AG04449 (cell line): Measurements from ENCODE around the gene CDC5L.

Source experiments
- CTCF ChIA-PET: fragments of 350-600 bp; formaldehyde crosslinking; extraction: SDS; loops from one replicate; lab custom pipeline; 2021; ENCODE audit warnings: antibody characterized with exemption; lab: Yijun Ruan, JAX
- POLR2A ChIA-PET: fragments of 400-600, 350-600 bp; formaldehyde crosslinking; extraction: SDS; loops from one replicate; lab custom pipeline; 2020; ENCODE audit warnings: antibody characterized with exemption, inconsistent platforms; lab: Yijun Ruan, JAX
- DNase-seq: peaks from one replicate; pipeline ENCODE4 v3.0.0-alpha.2; 2010; ENCODE audit warnings: low read depth, low spot score
- H3K4me3 ChIP-seq: 2 replicates; pipeline ENCODE4 v1.5.1; 2011; ENCODE audit warnings: low read depth, mild to moderate bottlenecking, control low read depth, low read length
- TF ChIP-seq, protein P1 (sequence below): IDR thresholded peaks from one replicate; pipeline ENCODE4 v1.5.1; 2011; ENCODE audit warnings: mild to moderate bottlenecking, moderate library complexity, low read length, control low read depth, inconsistent platforms; ENCODE audit not compliant: insufficient read depth; ENCODE audit errors: missing control alignments

Gene CDC5L

DNA sequence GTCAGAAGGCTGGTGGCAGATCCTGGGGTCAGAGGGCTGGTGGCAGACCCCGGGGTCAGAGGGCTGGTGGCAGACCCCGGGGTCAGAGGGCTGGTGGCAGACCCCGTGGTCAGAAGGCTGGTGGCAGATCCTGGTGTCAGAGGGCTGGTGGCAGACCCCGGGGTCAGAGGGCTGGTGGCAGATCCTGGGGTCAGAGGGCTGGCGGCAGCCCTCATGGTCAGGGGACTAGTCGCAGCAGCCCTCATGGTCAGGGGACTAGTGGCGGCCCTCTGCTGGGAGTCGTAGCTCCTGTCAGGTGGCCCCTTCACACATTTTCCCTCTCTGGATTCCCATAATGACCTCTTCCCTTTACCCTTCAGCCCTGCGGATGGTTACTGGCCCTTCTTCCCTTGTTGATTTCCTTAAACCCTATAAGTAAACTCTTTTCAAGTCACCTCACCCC, 86.7 kb downstream of the CDC5L start:
- ChIA-PET POLR2A (no interaction called here), CTCF (interaction anchor here (1.8 to 8.5 kb wide), 7 partner anchors 12 to 176 kb away, joined by 4 to 158 read pairs (median 110); no protein-coding TSS in a partner anchor)
- TF ChIP-seq, protein P1, sequence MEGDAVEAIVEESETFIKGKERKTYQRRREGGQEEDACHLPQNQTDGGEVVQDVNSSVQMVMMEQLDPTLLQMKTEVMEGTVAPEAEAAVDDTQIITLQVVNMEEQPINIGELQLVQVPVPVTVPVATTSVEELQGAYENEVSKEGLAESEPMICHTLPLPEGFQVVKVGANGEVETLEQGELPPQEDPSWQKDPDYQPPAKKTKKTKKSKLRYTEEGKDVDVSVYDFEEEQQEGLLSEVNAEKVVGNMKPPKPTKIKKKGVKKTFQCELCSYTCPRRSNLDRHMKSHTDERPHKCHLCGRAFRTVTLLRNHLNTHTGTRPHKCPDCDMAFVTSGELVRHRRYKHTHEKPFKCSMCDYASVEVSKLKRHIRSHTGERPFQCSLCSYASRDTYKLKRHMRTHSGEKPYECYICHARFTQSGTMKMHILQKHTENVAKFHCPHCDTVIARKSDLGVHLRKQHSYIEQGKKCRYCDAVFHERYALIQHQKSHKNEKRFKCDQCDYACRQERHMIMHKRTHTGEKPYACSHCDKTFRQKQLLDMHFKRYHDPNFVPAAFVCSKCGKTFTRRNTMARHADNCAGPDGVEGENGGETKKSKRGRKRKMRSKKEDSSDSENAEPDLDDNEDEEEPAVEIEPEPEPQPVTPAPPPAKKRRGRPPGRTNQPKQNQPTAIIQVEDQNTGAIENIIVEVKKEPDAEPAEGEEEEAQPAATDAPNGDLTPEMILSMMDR: no peak
- H3K4me3 ChIP-seq: no peak overlapping the region
- no peak for DNase-seq

DNA sequence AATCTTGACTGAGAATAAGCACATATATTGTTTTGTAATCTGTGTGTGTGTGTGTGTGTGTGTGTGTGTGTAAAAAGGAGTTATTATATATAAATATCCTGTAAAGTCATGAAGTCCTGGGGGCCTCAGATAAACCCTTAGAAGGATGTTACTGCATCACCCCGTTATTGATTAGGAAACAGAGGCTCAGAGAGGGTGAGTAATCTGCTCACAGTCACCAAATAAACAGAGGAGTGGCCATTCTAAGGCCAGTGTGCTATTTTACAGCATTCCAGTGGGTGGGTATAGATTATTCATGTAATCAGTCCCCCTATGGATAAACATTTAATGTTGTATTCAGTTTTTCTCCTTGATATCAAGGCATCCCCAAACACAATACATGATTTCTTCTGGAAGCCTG, 87.1 kb downstream of the CDC5L start:
- TF ChIP-seq, protein P1: no peak
- ChIA-PET POLR2A (interaction anchor here (1.1 kb wide), 1 partner anchor 167 kb away, joined by 4 read pairs; no protein-coding TSS in a partner anchor), CTCF (interaction anchor here (0.9 to 8.5 kb wide), 40 partner anchors 12 to 1454 kb away, joined by 3 to 158 read pairs (median 4); no protein-coding TSS in a partner anchor)
- H3K4me3 ChIP-seq: no peak overlapping the region
- DNase-seq: no peak

DNA sequence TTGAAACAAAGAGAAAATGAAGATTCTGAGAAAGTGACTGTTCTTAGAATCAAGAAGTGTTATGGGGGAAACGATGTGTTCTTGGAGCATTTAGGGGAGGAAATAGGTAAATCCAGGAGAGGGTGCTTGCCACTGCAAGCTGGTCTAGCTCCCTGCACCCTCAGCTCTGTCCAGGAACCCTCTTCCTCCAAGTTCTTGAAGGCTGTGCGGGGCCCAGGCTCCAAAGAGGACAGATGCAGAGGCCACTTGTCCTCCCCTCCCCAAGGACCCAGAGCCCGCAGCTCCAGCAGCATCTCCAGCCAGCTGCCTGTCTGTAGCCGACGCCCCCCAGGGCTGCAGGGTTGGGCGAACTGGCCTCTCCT, 87.9 kb downstream of the CDC5L start:
- DNase-seq: no peak
- POLR2A ChIA-PET: interaction anchor here (0.6 to 1.1 kb wide), 2 partner anchors 166 to 1008 kb away, joined by 3 to 4 read pairs; no protein-coding TSS in a partner anchor
- H3K4me3 ChIP-seq: no peak overlapping the region
- TF ChIP-seq, protein P1: no peak
- CTCF ChIA-PET: interaction anchor here (0.6 to 8.5 kb wide), 91 partner anchors 13 to 1744 kb away, joined by 3 to 158 read pairs (median 4); partner anchors contain the start of gene SUPT3H

DNA sequence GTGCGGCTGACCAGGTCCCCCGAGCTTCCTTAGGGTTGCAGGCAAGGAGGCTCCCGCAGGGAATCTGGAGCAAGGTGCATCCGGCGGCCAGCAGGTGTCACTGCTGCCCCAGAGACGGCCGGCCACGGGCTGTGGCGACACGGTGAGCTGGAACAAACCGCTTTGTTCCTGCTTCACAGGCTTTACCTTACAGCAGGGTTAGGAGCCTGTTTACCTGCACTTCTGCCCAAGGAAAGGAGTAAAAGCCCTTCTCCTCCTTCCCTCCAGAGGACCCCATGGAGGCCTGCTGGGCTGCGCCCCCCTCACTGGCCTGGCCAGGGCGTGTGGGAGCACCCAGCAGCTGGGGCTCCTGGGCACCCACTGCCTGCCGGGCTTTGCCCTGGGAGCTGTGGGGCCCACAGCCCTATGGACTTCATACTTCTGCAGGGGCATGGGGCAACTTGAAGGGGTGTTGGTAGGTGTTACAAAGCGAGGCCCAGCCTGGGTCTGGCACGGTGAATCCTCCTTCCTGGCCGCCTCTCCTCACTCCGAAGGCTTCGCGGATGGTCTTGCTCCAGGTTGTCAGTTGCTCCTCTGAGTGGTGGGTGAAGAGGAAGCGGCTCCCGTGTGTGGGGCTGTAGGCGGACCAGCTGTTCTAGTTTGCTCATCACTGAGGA, 88.4 kb downstream of the CDC5L start:
- TF ChIP-seq, protein P1: peak; percentile 94
- CTCF ChIA-PET: interaction anchor here (0.6 to 8.5 kb wide), 96 partner anchors 12 to 1743 kb away, joined by 3 to 158 read pairs (median 4); partner anchors contain the start of gene SUPT3H

DNA sequence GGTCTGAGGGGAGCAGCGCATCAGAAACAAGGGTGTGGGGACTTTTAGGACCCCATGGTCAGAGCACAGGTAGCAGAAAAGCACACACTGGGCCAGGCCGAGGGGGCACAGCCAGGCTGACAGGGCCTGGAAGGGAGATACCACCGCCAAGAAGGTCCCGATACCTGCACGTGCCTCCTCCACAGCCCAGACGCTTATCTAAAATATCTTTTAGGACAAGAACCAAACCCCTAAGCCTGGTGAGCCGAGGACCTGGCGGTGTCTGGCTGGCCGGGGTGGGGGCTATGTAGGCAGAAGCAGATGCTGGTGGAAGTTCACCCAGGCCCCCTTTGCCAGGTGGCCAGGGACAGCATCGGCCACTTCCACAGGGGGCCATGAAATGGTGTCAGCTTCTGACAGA, 89.3 kb downstream of the CDC5L start:
- ChIA-PET POLR2A (no interaction called here), CTCF (interaction anchor here (1.1 to 8.5 kb wide), 21 partner anchors 11 to 1447 kb away, joined by 3 to 158 read pairs (median 11); partner anchors contain the start of gene SUPT3H)
- no peak for DNase-seq
- no peak overlapping the region for H3K4me3 ChIP-seq
- TF ChIP-seq, protein P1: no peak

More for the DNA sequence above, 88.4 kb downstream of the CDC5L start:
- DNase-seq: no peak
- H3K4me3 ChIP-seq: no peak overlapping the region
- POLR2A ChIA-PET: interaction anchor here (0.6 to 1.1 kb wide), 2 partner anchors 165 to 1007 kb away, joined by 3 to 4 read pairs; no protein-coding TSS in a partner anchor
